HepG2 (cell line): ENCODE measurements around the gene NFE2L2.

ENCODE experiments used
- BHLHE40 ChIP-seq: IDR thresholded peaks from 2 replicates; pipeline ENCODE4 v1.6.1; 2011; ENCODE audit warnings: low read length, improper control_type of control experiment
- CBX2 ChIP-seq, 2 experiments: fragments of 200-600 bp in 1 of 2; sonication (generic); formaldehyde crosslinking in 1 of 2; IDR thresholded peaks; 2 replicates each; pipeline versions ENCODE4 v1.7.0 to v1.8.1; 2018 to 2022; ENCODE audit warnings: low read depth in 2 of 2, low read length in 1 of 2, mild to moderate bottlenecking in 1 of 2, missing genetic modification reagents in 1 of 2
- CTCF ChIP-seq: sonication (generic); formaldehyde crosslinking; IDR thresholded peaks from 2 replicates; pipeline ENCODE4 v1.5.0; 2020; ENCODE audit warnings: mild to moderate bottlenecking, missing genetic modification reagents, moderate library complexity
- KLF9 ChIP-seq: IDR thresholded peaks from 2 replicates; pipeline ENCODE4 v1.6.1; 2016; ENCODE audit warnings: low read depth
- POLR2A ChIP-seq, 2 experiments: IDR thresholded peaks; 2 replicates each; pipeline ENCODE4 v1.6.1; 2011; ENCODE audit warnings: low read depth in 2 of 2, low read length in 2 of 2, mild to moderate bottlenecking in 1 of 2, moderate library complexity in 1 of 2; ENCODE audit not compliant: insufficient read depth in 1 of 2
- POLR2AphosphoS5 ChIP-seq: IDR thresholded peaks from 2 replicates; pipeline ENCODE4 v1.6.1; 2012; ENCODE audit warnings: low read depth, low read length
- TCF7 ChIP-seq: sonication (generic); IDR thresholded peaks from 2 replicates; pipeline ENCODE4 v1.6.1; 2016; ENCODE audit warnings: antibody characterized with exemption, low read depth
- ZNF768 ChIP-seq: sonication (generic); formaldehyde crosslinking; IDR thresholded peaks from 2 replicates; pipeline ENCODE4 v1.4.0; 2020; ENCODE audit warnings: missing genetic modification reagents
- ZNF780A ChIP-seq: sonication (generic); formaldehyde crosslinking; IDR thresholded peaks from 2 replicates; pipeline ENCODE4 v1.8.0; 2022; ENCODE audit warnings: mild to moderate bottlenecking, missing genetic modification reagents, moderate library complexity

DNA sequence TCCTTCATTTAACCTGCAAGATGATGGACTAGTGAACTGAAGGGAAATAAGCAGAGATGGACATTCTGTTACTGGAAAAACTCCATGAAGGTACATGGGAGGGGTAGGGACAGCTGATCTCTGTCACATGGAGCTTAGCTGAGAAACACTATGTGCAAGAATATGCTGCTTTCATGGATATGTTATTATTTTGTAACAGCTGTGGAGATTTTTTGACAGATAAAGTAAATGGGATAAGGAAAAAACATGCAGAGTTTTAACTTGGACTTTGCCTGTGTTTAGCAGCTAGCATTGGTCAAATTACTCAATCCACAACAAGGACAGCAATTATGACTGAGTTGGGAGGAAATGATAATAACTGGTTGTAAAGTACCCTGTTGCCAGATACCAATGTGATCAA lies 80.7 kb downstream of the NFE2L2 start:
- no peak for TF ChIP-seq POLR2AphosphoS5
- no peak for TF ChIP-seq TCF7
- no peak for TF ChIP-seq ZNF780A (CRISPR knock-in tag)
- no peak for TF ChIP-seq POLR2A (IDR thresholded peaks at IDR 0.05; ENCODE audit: insufficient read depth in 1 of 2, low read depth in 2 of 2, low read length in 2 of 2)
- no peak for TF ChIP-seq CTCF (CRISPR knock-in tag)
- no peak for TF ChIP-seq ZNF768 (CRISPR knock-in tag)
- no peak for TF ChIP-seq BHLHE40
- TF ChIP-seq CBX2 (IDR thresholded peaks at IDR 0.05; ENCODE audit: low read depth, low read length) = no peak
- TF ChIP-seq CBX2 (CRISPR knock-in tag; IDR thresholded peaks at IDR 0.05; ENCODE audit: low read depth) = no peak
- no peak for TF ChIP-seq KLF9
